ENCODE results near the gene GPHN.

Gene GPHN

DNA sequence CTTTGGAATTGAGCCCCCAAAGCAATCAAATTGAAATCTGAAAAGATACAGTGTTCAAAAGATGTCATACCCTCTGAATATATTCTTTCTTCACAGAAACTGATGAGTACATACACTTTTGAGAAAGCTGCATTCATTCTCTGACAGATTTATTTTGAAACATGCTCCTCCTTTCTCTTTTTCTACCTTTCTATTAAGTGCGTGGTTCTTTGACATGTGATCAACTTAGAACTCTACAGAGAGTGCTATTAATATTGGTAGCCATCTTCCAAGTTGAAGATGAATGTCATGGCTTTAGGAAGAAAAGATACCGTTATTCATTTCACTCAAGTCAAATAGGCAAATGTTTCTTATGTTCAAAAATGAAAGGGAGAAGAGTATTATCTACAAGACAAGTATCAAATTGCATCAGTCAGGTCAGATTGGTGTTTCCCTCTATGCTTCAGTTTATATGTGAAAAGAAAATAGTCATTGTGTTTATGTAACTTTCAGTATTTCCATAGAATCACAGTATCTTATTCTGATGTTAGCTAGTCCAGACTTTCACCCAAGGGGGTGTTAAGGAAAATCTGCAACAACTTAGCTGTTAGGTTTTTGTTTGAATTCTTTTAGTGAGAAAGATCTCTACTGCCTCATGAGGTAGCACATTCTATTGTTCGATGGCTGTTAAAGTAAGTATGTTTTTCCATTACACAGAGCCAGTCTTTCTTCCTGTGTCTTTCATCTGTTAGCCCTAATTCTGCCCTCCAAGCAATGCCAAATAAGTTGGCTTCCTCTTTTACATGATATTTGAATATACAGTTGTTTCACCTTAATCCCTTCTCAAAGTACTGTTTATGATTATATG, 625.9 kb downstream of the GPHN start:
- in situ Hi-C loops (cut with HindIII; ENCODE audit: low sequenced_read_pairs), result no loop called here

DNA sequence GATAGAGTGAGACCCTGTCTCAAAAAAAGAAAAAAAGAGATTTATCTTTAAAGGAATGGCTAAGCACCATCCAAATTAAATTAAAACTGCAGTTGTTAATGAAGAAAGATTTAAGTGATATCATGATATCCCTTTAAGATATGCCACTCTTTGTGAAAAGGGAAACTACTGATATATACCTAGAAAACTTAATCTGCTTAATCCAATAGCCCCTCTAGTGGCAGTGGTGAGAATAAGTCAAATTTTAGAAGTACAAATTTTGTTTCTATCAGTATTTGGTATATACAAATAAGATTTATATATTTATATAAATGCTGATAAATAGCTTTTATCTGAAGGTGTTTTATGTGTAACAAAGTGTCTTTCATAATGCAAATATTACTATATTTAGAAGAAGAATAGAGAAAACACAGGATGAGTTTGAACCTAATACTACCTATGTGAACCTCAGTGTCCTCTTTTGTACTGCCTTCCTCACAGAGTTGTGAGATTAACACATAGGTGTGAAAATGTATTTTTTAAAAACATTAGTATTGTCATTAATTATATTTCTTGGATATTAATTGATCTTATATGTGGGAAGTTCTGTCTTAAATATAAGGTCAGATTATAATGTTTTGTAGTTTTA, 629.9 kb downstream of the GPHN start:
- in situ Hi-C loops (cut with HindIII; ENCODE audit: low sequenced_read_pairs), result no loop called here

DNA sequence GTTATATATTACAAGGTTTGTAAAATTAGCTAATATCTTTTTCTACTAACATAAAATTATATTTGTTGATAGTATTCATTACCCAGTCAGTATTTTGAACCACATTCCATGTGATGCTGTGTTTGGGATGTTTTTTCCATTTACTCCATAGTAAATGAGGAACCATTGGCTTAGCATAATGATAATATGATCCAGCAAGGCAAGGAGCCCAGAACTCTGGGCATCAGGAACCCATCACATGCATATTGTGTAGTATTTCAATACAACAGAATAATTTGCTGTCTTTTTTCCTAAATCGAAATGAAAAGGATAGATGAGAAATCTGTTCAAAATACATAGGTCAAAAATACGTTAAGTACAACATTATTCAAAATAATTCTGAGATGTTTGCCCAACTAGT, 632.6 kb downstream of the GPHN start:
- in situ Hi-C loops (cut with HindIII; ENCODE audit: low sequenced_read_pairs), result no loop called here

DNA sequence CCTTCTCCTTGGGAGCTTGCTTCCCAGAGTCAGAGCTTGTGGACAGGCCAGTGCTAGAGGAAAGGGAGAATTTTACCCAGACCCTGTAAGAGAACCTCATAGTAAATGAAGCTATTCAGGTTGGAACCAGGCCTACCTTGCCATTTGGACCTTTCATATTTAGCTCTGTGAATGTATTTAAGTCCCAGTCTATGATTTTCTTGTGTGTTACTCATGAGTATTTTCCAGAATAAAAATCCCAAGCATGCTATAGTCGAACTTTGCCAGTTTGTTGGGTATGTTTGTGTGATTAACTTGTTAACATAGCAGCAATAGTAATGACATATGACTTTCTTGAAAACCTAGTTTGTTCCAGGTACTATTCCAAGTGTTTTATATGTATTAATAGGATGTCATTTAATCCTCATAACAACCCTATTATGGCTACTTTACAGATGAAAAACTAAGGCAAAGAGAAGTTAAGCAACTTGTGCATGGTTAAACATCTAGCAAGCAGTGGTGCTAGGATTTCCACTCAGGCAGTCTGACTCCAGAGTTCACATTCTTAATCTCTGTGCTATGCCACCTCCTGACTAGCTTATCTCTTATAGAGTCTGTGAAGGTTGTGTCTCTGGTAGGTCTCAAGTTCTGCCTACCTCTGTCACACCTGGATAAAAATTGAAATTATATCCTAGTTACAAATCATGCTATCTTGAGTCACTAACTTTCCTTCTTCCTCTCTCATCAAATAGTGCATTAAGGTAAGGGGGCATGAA, 633.4 kb downstream of the GPHN start:
- in situ Hi-C loops (cut with HindIII; ENCODE audit: low sequenced_read_pairs), result no loop called here

DNA sequence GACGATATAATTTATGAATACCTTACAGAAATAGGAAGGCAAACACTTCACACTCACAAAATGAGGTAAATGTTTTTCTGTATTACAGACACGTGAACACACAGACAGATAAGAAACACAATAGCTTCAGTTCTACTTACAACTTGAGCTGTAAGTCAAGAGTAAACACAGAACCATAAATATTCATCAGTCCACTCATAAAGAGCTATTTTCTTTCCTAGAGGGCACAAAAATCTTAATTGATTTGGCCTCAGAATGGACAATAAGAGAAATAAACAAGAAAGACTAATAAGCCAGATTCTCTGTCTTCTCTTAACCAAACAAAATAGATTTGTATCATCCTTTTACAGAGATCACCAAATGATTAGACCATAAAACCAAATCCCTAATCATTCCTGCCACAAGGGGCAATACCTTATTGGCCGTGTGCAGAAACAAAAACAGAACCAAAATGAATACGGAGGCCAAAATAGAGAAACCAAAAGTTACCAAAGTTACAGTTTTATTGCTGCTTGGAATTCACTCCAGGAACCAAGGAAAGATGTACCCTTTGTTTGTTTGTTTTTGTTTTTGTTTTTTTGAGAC, 643.2 kb downstream of the GPHN start:
- in situ Hi-C loops (cut with HindIII; ENCODE audit: low sequenced_read_pairs), result no loop called here

DNA sequence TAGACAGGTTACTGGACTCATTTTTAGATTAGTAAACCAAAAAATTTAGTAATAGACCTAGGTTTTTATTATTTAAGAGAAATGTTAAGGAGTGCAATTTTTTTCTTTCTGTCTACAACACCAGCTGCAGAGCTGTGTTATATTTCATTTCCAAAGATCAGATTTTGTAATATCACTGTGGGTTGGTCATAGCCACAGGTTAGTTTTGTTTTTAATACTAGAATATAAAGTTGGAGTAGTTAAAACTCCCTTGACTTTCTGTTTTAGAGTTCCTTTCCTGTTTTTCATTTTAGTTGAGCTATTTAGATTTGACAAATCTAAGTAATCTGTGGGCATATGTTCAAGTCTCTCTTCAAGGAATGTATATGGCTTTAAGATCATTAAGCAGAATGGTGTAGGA, 650.6 kb downstream of the GPHN start:
- in situ Hi-C loops (cut with HindIII; ENCODE audit: low sequenced_read_pairs), result no loop called here

DNA sequence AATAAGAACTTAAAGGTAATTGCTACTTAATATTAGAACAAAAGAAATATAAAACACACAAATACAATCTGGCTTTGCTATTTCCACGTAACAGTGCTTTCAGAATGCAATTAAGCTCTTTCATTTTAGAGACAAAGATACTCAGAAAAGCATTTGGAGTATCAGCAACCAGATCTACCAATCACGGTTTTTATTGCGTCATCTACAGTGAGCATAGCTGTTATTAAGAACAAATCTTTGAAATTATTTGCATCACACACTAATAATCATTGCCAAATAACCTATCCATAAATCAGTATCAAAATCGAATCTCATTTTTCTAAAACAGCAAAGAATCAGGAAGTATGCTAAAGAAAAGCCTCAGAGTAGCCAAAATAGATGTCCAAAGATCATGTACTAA, 654.4 kb downstream of the GPHN start:
- in situ Hi-C loops (cut with HindIII; ENCODE audit: low sequenced_read_pairs), result no loop called here

DNA sequence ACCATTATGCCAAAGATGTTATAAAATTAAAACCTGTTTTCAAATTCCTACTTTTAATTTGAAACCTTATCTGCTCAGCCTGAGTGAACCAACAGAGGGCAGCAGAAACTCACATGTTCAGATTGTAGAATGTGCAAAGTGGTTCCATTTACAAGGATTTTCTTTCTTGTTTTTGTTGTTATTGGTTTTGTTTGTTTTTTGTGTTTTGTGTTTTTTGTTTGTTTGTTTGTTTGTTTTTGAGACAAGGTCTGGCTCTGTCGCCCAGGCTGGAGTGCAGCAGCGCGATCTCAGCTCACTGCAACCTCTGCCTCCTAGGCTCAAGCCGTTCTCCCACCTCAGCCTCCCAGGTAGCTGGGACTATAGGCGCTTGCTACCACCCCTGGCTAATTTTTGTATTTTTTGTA, 658.5 kb downstream of the GPHN start:
- in situ Hi-C loops (cut with HindIII; ENCODE audit: low sequenced_read_pairs), result no loop called here

DNA sequence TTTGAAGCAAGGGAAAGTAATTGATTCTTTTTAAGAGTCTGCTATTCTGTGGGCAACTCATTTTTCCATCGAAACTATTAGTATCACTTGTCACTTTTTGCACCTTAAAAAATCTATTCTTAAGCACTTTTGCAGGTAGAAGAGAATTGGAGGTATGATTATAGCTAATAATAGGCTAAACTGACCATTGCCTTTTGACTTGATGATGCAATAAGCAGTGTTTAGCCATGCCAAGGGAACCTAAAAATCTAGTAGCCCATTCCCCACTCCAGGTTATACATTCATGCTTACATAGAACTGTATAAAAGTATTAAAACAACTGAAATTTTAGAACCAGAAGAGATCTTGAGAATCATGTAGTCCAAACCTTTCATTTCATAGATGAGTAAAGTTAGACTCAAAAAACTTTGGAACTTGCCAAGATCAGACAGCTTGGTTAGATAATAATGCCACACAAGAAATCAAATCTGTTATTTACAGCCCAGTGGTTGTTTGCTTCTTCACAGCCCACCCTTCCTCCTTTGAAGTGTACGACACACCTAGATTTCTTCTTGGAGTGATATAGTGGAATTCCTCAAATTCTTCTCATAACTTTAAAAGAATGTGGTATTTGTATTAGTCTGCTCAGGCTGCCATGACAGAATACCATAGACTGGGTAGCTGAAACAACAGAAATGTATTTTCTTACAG, 659.6 kb downstream of the GPHN start:
- in situ Hi-C loops (cut with HindIII; ENCODE audit: low sequenced_read_pairs), result no loop called here

DNA sequence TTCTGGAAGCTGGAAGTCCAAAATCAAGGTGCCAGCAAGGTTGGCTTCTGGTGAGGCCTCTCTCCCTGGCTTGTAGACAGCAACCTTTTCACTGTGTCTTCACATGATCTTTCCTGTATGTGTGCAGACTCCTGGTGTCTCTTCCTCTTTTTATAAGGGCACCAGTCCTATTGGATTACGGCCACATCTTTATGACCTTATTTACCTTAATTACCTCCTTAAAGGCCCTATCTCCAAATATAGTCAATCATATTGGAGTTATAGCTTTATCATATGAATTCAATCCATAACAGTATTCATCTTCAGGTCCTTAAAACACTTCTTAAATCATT, 660.1 kb downstream of the GPHN start:
- in situ Hi-C loops (cut with HindIII; ENCODE audit: low sequenced_read_pairs), result no loop called here

DNA sequence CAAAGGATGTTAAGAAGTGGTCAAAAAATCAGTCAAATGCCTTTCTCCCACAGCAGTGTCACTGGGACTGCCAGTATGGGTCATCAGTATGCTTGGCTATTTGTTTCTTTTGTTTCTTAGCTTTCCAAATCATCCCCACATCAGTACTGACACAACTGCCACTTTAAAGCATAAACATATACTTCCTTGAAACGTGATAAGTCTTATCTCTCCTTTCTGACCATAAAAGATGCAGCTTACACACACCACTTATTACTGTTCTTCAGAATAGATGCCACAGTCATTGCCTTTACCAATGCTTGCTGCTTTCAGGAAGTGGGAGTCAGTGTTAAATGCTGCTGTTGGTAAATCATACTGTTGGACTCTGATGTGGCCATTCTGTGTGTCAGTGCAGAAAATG, 662.7 kb downstream of the GPHN start:
- in situ Hi-C loops (cut with HindIII; ENCODE audit: low sequenced_read_pairs), result no loop called here

DNA sequence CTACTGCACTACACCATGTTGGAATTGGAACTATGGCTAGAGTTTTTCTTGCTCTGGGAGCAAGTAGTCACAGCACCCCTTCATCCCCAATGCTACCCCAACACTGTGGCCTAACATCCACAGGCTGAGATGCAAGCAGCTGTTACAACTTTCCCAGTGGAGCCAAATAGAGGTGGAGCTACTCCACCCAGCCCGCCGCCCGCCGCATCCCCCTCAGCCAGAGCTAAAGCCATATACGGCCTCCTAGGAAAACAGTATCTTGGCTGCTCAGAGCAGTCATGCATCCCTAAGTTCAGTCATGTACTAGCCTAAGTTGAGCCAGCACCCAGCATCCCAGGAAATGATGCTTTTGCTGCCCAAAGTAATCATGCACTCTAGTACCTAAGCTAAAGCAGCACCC, 664.1 kb downstream of the GPHN start:
- in situ Hi-C loops (cut with HindIII; ENCODE audit: low sequenced_read_pairs), result no loop called here

DNA sequence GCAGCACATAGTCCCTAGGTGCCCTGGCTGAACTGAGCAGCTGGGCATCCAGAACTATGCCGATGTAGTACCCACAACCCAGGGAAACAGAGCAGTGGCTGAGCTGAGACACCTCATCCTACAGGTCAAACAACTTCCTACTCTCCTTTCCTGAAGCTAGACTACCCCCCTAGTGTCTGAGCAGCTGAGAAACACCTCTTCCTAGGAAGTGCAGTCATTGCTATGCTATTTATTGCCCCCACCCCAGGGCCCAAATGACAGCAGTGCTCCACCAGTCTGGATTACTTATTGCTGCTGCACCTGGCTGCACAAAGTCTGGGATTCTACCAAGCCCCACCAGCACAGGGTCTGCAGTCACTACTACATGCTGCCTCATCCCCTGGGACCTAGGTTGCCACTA, 664.6 kb downstream of the GPHN start:
- in situ Hi-C loops (cut with HindIII; ENCODE audit: low sequenced_read_pairs), result no loop called here

DNA sequence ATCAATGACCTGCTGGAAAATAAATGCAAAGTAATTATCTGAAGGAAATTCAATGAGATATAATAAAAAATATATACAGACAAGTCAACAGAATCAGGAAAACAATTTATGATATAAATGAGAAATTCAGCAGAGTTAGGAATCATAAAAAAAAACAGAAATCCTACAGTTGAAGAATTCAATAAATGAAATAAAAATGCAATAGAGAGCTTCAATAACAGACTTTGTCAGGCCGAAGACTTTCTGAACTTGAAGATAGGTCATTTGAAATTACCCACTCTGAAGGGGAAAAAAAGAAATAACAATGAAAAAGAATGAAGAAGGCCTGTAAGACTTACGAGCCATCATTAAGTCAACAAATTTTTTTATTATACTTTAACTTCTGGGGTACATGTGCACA, 665.8 kb downstream of the GPHN start:
- in situ Hi-C loops (cut with HindIII; ENCODE audit: low sequenced_read_pairs), result no loop called here

DNA sequence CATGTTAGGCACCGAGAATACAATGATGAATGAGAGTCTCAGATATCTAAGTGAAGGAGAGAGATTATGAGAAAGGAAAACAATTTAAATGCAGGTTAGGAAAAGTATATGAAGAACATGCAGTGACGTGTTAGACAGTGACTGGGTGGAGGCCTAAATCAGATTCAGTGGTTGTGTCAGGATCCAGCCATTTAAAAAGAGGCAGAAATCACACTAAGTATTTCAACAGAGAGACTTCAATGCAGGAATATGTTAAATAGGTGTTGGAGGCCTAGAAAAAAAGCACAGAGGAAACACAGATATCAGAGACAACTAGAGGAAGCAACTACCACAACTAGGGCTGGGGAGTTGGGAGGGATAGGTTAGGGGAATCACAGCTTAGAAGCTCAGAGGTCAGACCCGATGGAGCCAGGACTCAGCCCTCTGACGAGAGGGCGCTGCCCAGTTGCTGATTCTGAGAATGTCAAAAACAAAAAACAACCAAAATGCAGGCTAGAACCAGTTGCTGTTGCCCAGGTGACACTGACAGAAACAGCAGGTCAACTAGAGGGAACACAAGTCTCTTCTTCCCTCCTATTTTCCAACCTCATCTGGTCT, 678.3 kb downstream of the GPHN start:
- in situ Hi-C loops (cut with HindIII; ENCODE audit: low sequenced_read_pairs), result no loop called here

DNA sequence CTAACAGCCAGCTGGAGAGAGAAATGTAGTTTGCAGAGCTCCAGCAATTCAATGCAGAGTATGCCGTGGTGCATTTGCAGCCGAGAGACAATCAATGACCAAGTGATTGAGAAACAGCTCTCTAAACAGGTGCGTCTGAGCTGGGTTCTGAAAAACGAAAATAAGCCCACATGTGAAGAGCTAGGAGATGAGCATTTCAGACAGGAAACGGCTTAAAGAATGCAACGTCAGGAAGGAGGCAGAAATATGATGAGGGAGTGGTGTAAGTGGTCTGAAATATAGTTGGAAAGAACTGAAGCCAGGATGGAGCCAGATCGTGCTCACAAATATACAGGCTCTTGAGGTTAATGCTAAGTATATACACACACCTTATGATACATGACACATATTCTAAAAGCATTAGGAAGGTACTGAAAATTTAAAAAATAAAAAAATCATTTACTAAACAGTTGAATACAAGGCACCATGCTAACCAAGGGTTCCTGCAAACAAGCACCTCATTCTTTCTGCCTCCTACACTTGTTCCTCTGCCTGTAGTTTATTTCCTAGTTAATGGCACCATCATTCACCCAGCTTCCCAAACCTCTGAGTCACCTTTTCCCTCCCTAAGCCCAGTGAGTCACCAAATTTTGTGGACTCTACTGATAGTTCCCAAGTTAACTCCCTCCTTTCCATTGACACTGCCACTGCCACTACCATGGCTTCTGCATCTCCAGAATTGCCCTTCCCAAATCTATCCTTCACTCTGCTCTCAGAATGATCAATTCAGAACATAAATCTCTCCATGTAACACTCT, 679.0 kb downstream of the GPHN start:
- in situ Hi-C loops (cut with HindIII; ENCODE audit: low sequenced_read_pairs), result no loop called here

DNA sequence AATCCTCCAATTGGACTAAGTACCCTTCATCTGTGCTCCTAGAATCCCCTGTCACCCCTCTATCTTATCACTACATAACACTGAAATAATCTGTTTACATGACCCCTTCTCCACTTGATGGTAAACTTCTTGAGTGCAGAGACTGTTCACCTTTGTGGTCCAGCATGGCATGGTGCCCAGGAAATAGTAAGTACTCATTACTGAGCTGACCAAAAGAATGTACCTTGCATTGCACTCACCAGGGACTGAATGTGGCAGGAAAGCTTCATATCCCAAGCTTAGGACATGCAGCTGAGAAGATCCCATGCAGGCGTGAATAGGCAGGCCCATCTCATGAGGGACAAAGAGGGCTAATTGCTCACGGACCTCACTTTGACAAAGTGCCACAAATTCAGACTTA, 679.9 kb downstream of the GPHN start:
- in situ Hi-C loops (cut with HindIII; ENCODE audit: low sequenced_read_pairs), result no loop called here

DNA sequence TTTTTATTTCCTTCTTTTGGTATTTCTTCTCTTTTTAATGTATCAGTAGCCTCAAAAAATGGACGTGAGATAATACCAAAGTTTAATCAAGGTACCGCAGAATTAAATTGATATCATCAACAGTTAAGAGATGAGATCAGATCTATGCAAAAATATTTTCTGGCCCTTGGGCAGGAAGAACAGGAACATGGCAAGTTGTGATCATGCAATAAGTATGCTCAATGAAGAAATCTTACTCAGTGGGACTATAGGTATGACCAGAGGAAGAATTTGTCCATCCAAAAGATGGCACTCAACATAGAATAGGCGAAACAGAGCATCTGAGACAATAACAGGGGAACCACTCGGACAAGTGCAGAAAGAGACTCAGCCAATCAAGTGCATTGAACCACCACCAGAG, 680.4 kb downstream of the GPHN start:
- in situ Hi-C loops (cut with HindIII; ENCODE audit: low sequenced_read_pairs), result no loop called here

DNA sequence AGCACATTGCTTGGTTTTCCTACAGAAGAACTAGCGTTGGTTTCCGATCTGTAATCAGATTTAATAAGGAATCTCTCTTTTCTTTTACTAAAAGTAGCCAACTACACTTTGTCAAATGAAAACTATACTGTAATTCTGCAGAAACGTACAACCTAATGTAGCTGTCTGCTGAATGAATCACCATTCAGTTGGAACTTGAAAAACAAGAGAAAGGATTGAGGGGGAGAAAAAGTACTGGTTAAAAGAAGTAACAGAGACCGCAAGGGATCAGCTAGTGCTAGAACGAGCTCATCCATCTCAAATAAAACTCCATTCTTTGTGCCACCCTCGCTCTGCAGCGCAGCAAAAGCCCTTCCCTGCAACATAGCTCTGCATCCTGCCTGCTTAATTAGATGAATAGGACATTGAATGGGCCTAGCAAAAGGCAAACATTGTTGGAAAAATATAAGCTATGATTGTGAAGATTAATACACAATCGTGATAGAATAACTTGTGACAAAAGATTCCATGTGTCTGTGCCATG, 683.9 kb downstream of the GPHN start:
- in situ Hi-C loops (cut with HindIII; ENCODE audit: low sequenced_read_pairs), result no loop called here

DNA sequence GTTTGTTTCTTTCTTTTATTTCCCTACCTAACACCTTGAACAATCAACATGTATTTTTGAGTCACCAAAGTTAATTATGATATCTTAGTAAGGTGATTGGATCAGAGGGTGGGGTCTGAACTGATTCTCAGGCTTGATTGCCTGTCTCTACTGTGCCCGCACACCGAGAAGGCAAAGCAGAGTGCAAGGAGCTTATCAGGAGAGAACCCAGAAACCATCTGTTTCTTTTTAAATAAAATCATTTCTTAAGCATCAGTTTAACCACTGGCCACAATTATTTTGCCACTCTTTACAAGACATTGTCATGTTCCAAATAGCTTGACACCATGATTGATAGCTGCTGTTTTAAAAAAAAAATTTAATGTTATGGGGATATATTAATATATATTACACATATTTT, 684.4 kb downstream of the GPHN start:
- in situ Hi-C loops (cut with HindIII; ENCODE audit: low sequenced_read_pairs), result no loop called here

Data from DLD1 (cell line).